ENCODE measurements around the gene LMTK2.

LMTK2 gene

DNA sequence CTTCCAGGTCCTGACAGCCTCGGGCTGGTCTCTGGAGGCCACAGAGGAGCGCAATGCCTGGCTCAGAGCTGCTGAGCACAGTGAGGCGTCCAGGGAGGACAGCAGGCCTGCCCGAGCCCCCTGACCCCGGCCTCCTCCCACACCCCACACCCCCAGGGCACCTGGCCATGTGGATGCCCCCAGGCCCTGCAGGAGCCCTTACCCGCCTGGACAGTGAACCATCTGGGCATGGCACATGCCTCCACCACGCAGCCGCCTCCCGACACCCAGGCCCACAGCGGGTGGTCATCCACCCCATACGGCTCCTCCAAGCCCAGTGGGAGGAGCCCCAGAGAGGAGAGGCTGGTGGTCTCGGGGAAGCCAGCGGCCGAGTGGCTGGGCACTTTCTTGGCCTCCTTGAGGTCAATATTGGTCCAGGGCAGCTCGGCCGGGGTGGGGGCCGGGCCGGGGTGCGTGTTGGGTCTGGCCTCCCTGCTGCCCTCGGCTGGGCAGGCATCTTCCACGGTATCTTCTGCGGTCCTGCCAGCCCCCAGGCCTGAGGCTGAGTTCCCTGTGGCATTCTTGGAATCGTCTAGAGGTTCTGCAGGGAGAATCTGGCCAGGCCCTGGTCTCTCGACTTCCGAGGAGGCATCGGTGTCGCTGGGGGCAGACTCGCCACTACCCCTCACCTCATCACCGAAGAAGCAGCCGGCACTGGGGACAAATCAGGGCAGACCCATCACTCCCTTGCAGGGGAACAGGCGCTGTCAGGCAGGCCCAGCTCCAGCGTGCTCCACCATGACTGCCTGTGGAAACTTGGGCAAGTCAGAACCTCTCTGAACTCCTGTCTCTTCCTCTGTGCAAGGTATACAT, 126.8 kb downstream of the LMTK2 start:
- no peak for DNase-seq (ENCODE audit: low read depth in 2 of 2, low spot score in 1 of 2)

DNA sequence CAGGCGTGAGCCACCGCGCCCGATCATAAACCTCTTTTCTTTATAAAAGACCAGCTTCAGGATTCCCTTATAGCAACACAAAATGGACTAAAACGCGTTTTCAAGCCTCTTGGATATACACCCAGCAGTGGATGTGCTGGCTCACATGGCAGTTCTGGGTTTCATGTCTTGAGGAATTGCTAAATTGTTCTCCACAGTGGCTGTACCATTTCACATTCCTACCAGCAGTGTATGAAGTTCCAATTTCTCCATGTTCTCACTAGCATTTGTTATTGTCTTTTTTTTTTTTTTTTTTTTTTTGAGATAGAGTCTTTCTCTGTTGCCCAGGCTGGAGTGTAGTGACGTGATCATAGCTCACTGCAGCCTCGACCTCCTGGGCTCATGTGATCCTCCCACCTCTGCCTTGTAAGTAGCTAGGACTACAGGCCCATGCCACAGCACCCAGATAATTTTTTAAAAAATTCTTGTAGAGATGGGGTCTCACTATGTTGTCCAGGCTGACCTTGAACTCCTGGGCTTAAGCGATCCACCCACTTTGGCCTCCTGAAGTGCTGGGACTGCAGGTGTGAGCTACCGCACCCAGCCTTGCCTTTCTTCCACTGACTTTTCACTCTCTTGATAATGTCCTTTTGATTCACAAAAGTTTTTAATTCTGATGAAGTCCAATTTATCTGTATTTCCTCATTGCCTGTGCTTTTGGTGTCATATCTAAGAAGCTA, 127.9 kb downstream of the LMTK2 start:
- DNase-seq (ENCODE audit: low read depth in 2 of 2, low spot score in 1 of 2), result no peak

DNA sequence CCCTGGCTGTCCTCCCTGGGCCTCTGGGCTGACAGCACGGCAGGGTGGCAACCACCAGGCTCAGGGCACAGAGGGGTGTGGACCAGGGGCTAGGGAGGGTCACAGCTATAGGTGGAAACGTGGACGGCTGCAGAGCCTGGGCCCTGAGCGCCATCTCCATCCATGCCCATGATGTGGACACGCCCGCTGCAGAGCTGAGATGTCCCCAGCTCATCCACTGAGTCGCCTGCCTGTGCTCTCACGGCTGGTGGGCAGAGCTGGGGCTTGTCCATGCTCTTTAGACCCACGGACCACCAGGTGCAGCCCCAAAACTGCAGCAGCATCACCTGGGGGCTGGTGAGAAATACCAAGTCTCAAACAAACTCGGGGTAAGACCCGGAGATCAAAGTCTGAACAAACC, 129.2 kb downstream of the LMTK2 start:
- DNase-seq (ENCODE audit: low read depth in 2 of 2, low spot score in 1 of 2), result no peak

DNA sequence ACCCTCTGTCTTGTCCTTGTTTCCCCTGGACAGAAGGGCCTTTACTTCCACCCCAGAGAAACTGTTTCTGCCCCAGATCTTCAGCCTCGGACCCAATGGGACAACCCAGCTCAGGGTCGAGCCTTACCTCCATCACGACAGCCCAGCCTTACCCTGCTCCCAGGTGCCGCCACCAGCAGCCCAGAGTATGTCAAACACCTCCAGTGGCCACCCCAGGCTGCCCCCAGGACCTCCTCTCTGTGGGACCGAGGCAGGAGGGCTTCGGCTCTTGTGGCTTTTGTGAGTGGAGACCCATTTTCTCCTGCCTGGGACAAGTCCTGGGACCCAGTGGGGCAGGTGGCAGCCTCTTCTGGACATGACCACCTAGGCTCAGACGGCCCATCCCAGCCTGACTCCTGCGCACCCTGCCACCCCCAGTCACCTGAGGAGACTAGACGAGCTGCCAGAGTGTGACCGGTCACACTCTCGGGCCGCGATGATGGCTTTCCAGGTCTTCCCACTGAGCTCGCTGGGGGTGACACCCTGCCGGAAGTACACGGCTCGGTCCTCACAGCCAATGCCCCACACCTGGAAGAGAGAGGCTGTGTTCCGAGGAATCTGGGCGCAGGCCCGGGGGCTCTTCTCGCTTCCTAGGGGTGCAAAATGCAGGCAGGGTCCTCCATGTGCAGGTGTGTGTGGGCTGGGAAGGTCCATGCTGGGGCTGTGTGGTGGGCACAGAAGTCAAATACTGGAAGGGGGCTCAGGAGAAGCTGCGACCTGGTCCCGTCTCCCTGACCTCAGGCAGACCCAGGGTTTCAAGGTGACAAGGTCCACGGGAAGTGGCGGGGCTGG, 129.9 kb downstream of the LMTK2 start:
- no peak for DNase-seq (ENCODE audit: low read depth in 2 of 2, low spot score in 1 of 2)

DNA sequence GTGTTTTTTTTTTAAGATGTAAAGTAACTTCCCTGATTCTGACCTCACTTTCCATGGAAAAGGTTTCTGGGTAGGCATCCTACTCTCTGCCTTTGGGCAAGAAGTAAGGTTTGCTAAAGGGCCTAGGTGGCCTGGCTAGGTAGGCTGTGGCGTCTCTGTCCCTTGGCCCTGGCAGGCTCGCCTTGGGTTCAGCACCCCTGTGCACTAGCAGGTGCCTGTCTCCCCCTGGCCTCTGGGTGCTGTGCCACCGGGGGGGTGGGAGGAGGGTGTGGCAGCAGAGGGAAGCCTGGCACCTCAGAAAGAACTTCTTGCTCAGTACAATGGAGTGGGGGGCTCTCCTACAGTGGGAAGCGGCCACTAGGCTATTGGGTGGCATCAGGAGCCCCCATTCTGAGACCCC, 131.4 kb downstream of the LMTK2 start:
- no peak for DNase-seq (ENCODE audit: low read depth in 2 of 2, low spot score in 1 of 2)

DNA sequence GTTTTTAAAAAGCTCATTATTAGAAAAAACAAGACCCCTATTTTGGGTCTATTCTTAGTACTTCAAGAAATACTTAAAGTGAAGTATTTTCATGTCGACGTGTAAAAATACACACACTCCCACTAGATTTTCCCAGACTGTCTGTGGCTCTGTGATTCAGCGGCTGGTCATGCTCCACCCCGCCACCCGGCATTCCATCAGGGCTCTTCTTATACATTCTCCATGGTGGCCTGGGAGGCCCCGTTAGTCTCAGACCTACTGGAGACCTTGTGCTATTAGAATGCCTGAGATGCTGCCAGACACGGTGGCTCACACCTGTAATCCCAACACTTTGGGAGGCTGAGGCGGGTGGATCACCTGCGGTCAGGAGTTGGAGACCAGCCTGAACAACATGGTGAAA, 132.3 kb downstream of the LMTK2 start:
- no peak for DNase-seq (ENCODE audit: low read depth in 2 of 2, low spot score in 1 of 2)

DNA sequence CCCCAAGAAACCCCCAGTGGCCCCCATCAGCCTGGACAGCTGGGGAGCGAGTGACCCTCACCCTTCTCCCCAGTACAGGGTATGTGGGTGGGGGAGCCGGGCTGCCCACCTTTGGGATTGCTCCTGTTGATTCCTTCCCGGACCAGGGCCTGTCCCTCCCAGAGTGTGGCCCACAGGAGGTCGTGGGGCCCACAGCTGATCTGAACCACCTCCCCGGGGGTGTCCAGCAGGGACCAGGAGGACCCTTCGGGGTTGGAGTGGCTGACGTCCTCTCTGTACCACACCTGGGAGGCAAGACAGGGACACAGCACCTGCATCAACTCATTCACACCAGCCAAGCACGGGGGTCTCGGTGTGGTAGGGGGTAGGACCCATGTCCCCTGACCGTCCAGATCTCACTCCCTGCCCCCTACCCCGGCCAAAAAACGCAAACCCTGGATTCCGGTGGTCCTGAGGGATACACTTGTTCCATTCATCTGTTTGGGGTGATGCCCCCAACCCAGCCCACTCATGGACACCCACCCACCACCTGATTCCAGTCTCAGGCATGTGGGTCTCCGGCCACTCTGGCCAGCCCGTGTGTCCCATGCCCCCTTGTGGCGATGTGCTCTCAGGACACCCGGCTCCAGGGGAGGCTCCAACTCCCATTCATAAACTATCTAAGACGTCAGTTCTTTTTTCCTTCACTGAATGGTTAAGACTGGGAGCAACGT, 134.5 kb downstream of the LMTK2 start:
- DNase-seq (ENCODE audit: low read depth in 2 of 2, low spot score in 1 of 2), result no peak

DNA sequence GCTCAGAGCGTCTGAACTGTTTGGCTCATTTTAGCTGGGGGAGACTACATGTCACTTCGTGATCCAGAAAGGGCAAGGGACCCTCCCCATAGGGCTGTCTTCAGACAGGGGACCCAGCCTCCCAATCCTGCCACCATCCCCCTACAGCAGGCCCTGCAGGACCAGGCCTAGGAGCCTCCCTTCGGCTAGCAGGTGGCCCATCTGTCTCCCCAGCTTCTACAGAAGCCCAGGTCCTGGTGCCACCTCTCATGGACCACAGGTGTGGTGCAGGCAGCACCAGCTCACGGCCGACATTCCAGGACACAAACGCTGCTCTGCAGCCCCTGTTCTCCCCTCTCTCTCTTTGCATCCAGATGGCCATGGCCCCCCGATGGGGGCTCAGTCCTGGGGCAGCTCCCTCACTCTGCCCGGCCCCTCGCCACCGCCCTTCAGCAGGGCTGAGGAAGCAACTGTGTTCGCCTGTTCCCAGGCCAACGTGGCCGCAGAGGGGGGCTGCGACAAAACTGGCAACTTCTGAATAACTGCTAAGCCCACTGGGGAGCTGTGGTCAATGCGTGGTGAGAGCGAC, 135.1 kb downstream of the LMTK2 start:
- DNase-seq (ENCODE audit: low read depth in 2 of 2, low spot score in 1 of 2), result no peak

DNA sequence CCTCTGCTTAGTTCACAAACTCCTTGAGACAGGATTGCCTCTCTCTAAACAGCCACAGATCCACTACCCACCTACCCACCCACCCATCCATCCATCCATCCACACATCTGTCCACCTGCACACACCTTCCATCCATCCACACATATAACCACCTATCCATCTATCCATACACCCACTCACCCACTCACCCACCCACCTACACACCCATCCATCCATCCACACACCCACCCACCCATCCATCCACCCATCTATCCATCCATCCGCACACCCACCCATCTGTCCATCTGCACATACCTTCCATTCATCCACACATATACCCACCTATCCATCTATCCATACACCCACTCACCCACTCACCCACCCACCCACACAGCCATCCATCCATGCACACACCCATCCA, 135.7 kb downstream of the LMTK2 start:
- no peak for DNase-seq (ENCODE audit: low read depth in 2 of 2, low spot score in 1 of 2)

DNA sequence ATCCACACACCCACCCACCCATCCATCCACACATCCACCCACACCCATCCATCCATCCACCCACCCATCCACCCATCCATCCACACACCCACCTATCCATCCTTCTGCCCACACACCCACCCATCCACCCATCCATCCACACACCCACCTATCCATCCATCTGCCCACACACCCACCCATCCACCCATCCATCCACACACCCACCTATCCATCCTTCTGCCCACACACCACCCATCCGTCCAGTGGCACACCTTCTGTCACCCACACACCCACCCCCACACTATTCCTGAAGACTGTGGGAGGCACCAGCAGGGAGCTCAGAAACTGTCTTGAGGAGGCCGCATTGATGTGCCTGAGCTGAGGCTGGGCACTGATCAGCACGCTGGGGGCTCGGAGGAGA, 136.3 kb downstream of the LMTK2 start:
- DNase-seq (ENCODE audit: low read depth in 2 of 2, low spot score in 1 of 2), result no peak

DNA sequence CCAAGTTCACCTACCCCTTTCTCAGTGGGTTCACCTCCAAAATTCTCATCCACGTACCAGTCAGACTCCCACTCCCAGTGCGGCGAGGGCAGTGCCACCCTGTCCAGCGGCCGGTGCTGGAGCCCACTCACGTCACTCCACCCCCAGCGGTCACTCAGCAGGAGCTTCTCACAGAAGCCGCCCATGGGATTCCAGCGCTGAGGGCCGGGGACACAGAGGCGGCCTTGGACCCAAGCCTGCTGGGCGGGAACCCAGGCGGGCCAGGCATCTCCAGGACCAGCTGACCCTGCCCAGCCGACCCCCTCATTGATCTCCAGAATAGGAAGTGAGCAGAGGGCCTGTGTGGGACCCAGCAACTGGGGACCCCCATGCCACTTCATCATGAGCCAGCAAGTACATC, 138.2 kb downstream of the LMTK2 start:
- no peak for DNase-seq (ENCODE audit: low read depth in 2 of 2, low spot score in 1 of 2)

DNA sequence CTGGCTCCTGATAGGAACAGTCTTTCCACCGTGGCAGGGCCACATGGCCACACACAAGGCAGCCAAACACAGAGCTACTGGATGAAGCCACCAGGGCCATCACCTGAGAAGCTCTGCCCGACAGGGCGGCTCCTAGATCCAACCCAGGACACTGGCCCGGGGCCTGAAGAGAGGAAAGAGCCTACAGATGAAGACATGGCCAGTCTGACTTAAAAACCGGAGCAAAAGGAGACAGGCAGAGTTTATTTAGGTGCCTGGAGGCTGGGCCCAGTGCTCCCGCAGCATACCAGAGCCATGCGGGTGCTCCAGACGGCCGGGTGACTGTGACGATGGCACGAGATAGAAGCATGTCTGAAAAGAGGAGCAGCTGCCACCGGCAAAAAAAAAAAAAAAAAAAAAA, 141.5 kb downstream of the LMTK2 start:
- no peak for DNase-seq (ENCODE audit: low read depth in 2 of 2, low spot score in 1 of 2)

DNA sequence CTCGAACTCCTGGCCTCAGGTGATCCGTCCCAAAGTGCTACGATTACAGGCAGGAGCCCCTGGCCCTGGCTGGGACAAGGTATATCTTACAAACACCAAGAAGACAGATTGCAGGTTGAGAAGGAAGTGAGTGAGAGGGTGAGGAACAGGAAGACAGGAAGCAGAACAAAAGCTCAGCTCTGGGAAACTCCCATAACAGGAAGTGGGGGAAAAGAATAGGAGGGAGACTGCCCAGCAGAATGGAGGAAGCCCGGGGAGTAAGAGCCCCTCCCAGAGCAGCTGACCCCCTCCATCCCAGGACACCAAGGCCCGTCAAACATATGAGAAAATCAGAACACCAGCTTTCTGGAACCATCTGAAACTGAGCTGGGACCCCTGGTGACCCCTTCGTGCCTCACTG, 142.4 kb downstream of the LMTK2 start:
- DNase-seq (ENCODE audit: low read depth in 2 of 2, low spot score in 1 of 2), result no peak

DNA sequence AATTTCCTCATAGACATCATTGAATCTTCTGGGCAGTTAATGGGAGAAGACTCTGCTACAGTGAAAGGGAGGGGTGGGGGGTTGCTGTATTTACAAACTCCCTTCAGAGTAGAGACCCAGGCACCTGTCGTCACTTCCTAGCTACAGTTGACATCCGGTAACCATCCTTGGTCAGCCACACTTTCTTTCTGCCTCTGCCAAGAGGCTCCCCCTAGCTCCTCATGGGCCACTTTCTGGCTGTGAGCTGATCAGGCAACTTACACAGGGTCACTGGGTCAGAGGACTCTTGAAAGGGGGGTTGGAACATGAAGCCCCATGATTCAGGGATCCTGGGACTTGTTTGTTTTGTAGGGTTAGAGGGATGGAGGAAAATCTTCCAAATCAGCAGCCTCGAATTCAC, 144.1 kb downstream of the LMTK2 start:
- DNase-seq (ENCODE audit: low read depth in 2 of 2, low spot score in 1 of 2), result peak in 1 of 2 donors; percentile 11

DNA sequence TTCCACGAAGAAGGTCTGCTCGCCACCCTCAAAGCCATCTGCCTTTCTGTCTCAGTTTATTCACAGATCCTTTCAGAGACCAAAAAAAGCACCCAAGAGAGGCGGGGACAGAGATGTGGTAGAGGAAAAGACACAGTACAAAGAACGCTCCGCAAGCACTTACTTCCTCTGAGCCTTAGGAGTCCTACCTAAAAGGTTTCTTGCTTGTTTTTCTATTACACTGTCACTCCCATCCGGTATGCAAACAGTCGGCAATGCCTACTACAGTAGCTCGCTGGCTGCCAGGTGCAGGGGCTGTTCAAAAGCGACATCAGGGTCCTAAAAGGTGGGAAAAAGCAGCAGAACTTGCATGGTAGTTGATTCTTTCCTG, 144.6 kb downstream of the LMTK2 start:
- DNase-seq (ENCODE audit: low read depth in 2 of 2, low spot score in 1 of 2), result peak in 1 of 2 donors; percentile 9

DNA sequence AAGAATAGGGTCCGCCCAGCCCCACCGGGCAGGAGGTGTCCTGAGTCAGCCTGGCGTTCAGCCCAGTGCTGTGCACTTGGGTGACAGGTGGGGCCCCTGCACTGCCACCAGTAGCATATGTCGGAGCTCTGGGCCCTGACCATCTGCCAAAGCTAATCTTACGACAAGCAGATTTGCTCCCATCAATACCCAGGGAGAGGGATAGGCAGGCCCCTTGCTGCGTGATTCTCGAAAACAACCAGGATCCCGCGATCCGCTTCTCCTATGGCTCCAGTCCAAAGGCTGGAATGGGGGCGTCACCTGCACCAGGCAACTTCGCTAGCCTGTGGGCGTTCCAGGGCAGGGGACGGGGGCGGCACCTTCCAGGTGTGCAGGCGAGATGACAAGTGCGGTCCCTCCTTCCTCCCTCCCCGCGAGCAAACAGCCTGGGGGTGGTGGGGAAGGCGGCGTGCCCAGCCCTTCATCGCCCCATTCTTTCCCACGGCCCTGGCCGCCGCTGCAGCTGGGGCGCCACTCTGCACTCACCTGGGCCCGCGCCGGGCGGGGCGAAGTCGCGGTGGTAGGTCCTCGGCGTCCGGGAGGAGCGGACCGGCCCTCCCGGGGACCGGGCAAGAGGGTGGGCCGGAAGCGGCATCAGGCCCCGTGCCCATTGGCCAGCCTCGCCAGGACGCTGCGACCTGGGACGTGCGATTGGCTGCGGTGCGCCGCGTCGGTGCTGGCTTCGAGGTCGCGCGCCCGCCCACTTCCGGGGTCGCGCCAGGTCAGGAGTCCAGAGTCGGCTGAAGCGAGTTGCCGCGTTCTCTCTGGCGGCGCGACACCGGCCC, 145.2 kb downstream of the LMTK2 start, which contains the start of gene TECPR1:
TSS of gene TECPR1 (minus strand) at position 632 of the 824 bp plus-strand sequence. CDS start 6,086 bp downstream, outside the sequence.
- DNase-seq (ENCODE audit: low read depth in 2 of 2, low spot score in 1 of 2), result peak; percentile 59 to 70

DNA sequence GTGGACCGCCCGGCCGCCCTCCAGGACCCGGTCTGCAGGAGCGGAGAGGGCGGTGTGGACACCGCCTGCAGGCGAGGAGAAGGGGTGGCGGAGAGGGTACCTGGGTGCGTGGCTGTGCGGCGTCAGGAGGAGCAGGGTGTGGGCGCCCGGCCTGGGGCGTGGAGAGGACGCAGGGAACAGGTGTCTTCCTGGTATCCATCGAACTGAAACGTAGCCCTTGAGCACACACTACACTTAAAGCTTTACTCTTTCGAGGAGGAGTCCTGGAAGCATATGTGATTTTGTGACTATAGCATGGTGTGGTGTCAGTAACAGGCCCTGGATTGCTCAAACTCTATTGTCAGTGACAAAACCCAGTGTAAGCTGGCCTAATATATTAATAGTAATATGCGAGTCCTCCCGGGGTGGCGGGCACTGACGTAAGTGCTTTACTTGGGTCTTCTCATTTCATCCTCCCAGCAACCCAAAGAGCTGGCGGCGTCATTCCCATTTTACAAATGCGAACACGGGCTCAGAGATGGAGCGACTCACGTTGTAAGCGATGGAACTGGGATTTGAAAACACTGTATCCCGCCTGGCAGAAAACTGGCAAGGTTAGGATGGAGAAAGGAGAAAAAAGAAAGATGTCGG, 145.9 kb downstream of the LMTK2 start:
- no peak for DNase-seq (ENCODE audit: low read depth in 2 of 2, low spot score in 1 of 2)

DNA sequence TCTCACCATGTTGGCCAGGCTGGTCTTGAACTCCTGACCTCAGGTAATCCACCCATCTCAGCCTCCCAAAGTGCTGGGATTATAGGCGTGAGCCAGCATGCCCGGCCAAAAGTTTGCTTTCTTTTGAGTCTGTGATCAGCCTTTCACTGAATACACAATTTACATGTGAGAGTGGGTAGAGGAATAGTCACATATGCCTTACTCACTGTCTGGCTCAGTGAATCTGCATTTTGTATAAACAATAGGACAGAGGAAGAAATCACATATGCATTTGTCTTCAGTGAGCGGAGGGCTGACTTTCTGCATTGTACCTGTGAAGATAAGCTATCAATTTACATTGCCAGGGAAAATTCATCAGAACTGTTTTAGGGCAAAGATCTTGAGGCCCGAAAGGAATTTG, 147.9 kb downstream of the LMTK2 start:
- no peak for DNase-seq (ENCODE audit: low read depth in 2 of 2, low spot score in 1 of 2)

DNA sequence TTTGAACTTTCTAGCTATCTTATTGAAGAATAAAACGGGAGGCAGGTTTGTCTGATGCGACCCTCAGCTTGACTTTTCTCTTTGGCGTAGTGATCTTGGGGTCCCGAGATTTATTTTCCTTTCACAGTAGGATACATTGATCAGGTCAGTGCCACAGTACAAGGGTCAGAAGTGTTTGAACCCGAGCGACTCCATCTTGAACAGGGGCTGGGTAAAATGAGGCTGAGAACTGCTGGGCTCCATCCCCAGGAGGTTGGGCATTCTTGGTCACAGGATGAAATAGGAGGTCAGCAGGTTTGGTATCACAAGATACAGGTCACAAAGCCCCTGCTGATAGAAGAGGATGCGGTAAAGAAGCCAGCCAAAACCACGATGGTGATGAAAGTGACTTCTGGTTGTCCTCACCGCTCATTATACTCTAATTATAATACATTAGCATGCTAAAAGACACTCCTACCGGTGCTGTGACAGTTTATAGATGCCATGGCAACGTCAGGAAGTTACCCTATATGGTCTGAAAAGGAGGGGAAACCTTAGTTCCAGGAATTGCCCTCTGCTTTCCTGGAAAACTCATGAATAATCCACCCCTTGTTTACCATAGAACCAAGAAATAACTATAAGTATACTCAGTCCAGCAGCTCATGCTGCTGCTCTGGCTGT, 148.4 kb downstream of the LMTK2 start:
- DNase-seq (ENCODE audit: low read depth in 2 of 2, low spot score in 1 of 2), result no peak

Measured in stimulated activated CD8-positive, alpha-beta memory T cell treated with anti-CD3 and anti-CD28 coated beads, Interleukin-4, amount 100 ng/mL, for 1 hour (primary cell).